T-helper 17 cell (primary cell): ENCODE data around the gene RALGDS. TPM values are rescaled to one million over a fixed set of nuclear protein-coding genes. Genes with fewer than 3 reads are reported as not detected.

ENCODE experiments used
- ATAC-seq: fragments of 150-1000 bp; cut with Tn5 transposase; 2 replicates; pipeline ENCODE4 v1.10.0; 2021; ENCODE audit warnings: mild to moderate bottlenecking, moderate library complexity
- DNase-seq, 3 donors: peaks; one replicate each; pipeline versions ENCODE4 v3.0.0 to v3.0.0-alpha.2; 2020 to 2021
- H3K9me3 ChIP-seq: one replicate; pipeline ENCODE4 v1.7.0; 2013; ENCODE audit warnings: low read length, mild to moderate bottlenecking; ENCODE audit not compliant: control insufficient read depth, poor library complexity, severe bottlenecking
- H3K27ac Mint-ChIP-seq: one replicate; pipeline ENCODE4 v1.8.0; 2022; ENCODE audit warnings: mild to moderate bottlenecking, moderate library complexity, mixed read lengths
- H3K27me3 Mint-ChIP-seq: one replicate; pipeline ENCODE4 v1.8.0; 2022; ENCODE audit warnings: mixed read lengths
- H3K36me3 Mint-ChIP-seq: one replicate; pipeline ENCODE4 v1.8.0; 2022; ENCODE audit warnings: low read depth, mixed read lengths
- H3K4me1 Mint-ChIP-seq: one replicate; pipeline ENCODE4 v1.8.0; 2022; ENCODE audit warnings: mild to moderate bottlenecking, mixed read lengths
- H3K4me3 Mint-ChIP-seq: one replicate; pipeline ENCODE4 v1.8.0; 2022; ENCODE audit warnings: mild to moderate bottlenecking, moderate library complexity, mixed read lengths
- total RNA-seq, 4 donors: library from RNA in 2 of 4; stranded (reverse) in 2 of 4; gene quantifications; one replicate each; pipeline ENCODE4 v1.2.3 and lab custom pipeline; 2022 to 2026

RALGDS gene
- total RNA-seq, 2 donors from 2014 or later = 150 to 236 TPM

DNA sequence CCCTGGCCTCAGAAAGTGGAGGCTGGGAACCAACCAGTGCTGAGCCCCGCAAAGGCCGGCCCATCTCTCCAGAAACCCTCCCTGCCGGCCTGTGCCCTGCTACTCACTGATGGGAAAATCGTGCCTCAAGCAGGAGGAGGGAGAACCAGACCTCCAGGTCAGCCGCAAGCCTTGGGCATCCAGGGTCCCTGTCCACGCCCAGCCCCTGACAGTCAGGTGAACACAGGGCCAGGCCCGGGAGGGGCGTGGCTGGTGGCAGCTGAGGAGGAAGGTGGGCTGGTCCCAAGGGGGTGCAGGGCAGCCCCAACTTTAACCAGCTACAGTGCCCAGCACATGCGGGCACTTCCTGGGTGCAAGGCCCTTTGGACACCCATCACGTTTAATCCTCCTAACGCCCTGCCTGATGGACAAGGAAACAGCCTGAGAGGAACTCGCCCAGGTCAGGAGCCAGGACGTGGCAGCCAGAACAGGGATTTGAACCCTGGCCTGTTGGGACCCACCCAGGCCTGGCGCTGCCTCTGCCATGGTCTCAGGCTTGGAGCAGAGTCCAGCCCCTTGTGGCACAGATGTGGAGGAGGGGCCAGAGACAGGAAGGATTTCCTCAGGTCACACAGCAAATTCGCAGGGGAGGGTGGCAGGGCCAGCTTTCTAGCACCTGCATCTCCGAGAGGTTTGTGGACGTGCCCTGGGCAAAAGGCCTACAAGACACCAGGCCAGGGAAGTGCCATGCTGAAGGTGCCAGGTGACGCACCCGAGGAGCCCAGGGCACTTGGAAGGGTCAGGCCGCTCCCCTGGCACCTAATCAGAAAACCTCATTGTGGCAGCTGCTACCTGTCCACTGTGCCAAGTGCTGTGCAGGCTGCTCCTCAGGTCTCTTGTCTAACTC, 4.5 kb downstream of the RALGDS start:
- ATAC-seq (no peak), DNase-seq (no peak)
- Mint-ChIP-seq H3K4me1 (peaks cover 59% of the 10 kb centered on the region), H3K4me3 (peak overlapping the region; percentile 75), H3K27me3 (no peaks in the 10 kb centered on the region), H3K36me3 (no peaks in the 10 kb centered on the region), H3K27ac (peak overlapping the region; percentile 93)
- H3K9me3 ChIP-seq = no peaks in the 10 kb centered on the region

- H3K4me3 Mint-ChIP-seq = peak overlapping the region; percentile 77
- no peaks in the 10 kb centered on the region for H3K9me3 ChIP-seq
- H3K4me1 Mint-ChIP-seq = peaks cover 57% of the 10 kb centered on the region
- H3K27ac Mint-ChIP-seq = peak overlapping the region; percentile 93
- no peaks in the 10 kb centered on the region for H3K36me3 Mint-ChIP-seq
- DNase-seq (peak in 1 of 3 donors; percentile 44), ATAC-seq (peak; percentile 54)
- no peaks in the 10 kb centered on the region for H3K27me3 Mint-ChIP-seq
These were observed 5.3 kb downstream of the RALGDS start for GRCh38 chr9:133115604-133116345.

- Mint-ChIP-seq H3K27me3 (no peaks in the 10 kb centered on the region), H3K27ac (peak overlapping the region; percentile 93), H3K4me1 (peaks cover 57% of the 10 kb centered on the region), H3K36me3 (no peaks in the 10 kb centered on the region), H3K4me3 (peak overlapping the region; percentile 77)
- ATAC-seq (no peak), DNase-seq (no peak)
- H3K9me3 ChIP-seq = no peaks in the 10 kb centered on the region
These were observed 6.0 kb downstream of the RALGDS start for GRCh38 chr9:133114886-133115603.

GRCh38 chr9:133113949-133114885, 6.8 kb downstream of the RALGDS start:
- H3K9me3 ChIP-seq = no peaks in the 10 kb centered on the region
- H3K36me3 Mint-ChIP-seq = peaks cover 3% of the 10 kb centered on the region
- H3K4me3 Mint-ChIP-seq = peak overlapping the region; percentile 67
- DNase-seq (no peak), ATAC-seq (no peak)
- no peaks in the 10 kb centered on the region for H3K27me3 Mint-ChIP-seq
- H3K27ac Mint-ChIP-seq = peak overlapping the region; percentile 93
- peaks cover 54% of the 10 kb centered on the region for H3K4me1 Mint-ChIP-seq

GRCh38 chr9:133113163-133113948, 7.7 kb downstream of the RALGDS start:
- DNase-seq (no peak), ATAC-seq (no peak)
- H3K27ac Mint-ChIP-seq = peak overlapping the region; percentile 93
- H3K36me3 Mint-ChIP-seq = peaks cover 3% of the 10 kb centered on the region
- peaks cover 48% of the 10 kb centered on the region for H3K4me1 Mint-ChIP-seq
- H3K27me3 Mint-ChIP-seq = no peaks in the 10 kb centered on the region
- peak overlapping the region; percentile 67 for H3K4me3 Mint-ChIP-seq
- H3K9me3 ChIP-seq = no peaks in the 10 kb centered on the region

DNA sequence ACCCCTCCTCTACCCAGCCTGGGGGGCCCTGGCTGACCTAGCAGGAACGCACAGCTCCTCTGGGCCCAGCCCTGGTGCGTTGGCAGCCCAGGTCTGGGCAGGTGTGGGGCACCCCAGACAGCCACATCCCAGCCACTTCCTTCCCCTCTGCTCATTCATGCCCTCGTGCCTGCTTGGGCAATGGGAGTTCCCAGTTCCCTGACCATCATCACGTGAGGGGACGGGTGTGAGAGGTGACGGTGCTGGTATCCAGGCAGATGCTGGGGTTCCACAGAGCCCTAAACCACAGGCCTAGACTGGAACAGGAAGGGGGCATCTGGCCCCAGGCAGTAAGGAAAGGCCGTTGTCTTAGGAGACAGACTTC, 8.4 kb downstream of the RALGDS start:
- Mint-ChIP-seq H3K27ac (peak overlapping the region; percentile 93), H3K27me3 (no peaks in the 10 kb centered on the region), H3K36me3 (peaks cover 3% of the 10 kb centered on the region), H3K4me1 (peaks cover 43% of the 10 kb centered on the region), H3K4me3 (peak overlapping the region; percentile 55)
- peak; percentile 37 to 50 (median 38) for DNase-seq
- peak; percentile 75 for ATAC-seq
- no peaks in the 10 kb centered on the region for H3K9me3 ChIP-seq

GRCh38 chr9:133111808-133112662, 9.0 kb downstream of the RALGDS start:
- peaks cover 3% of the 10 kb centered on the region for H3K36me3 Mint-ChIP-seq
- H3K9me3 ChIP-seq = no peaks in the 10 kb centered on the region
- peak overlapping the region; percentile 55 for H3K4me3 Mint-ChIP-seq
- H3K27ac Mint-ChIP-seq = peak overlapping the region; percentile 93
- H3K27me3 Mint-ChIP-seq = no peaks in the 10 kb centered on the region
- ATAC-seq (no peak), DNase-seq (no peak)
- peaks cover 37% of the 10 kb centered on the region for H3K4me1 Mint-ChIP-seq

GRCh38 chr9:133109931-133110650, 10.9 kb downstream of the RALGDS start:
- Mint-ChIP-seq H3K4me1 (peaks cover 31% of the 10 kb centered on the region), H3K27ac (peak overlapping the region; percentile 93), H3K36me3 (peaks cover 6% of the 10 kb centered on the region), H3K27me3 (no peaks in the 10 kb centered on the region), H3K4me3 (peak overlapping the region; percentile 63)
- ATAC-seq (no peak), DNase-seq (no peak)
- no peaks in the 10 kb centered on the region for H3K9me3 ChIP-seq

- Mint-ChIP-seq H3K4me3 (peak overlapping the region; percentile 56), H3K27ac (peak overlapping the region; percentile 93), H3K27me3 (no peaks in the 10 kb centered on the region), H3K36me3 (peaks cover 6% of the 10 kb centered on the region), H3K4me1 (peaks cover 25% of the 10 kb centered on the region)
- ATAC-seq = no peak
- DNase-seq = no peak
- no peaks in the 10 kb centered on the region for H3K9me3 ChIP-seq
These were observed 12.0 kb downstream of the RALGDS start for GRCh38 chr9:133108794-133109641.
